OCI-LY7 (cell line): ENCODE data around the gene PTPRN. TPM values are rescaled to one million over a fixed set of nuclear protein-coding genes. Genes with fewer than 3 reads are reported as not detected.
A peak's percentile ranks its signal among the peaks of the same experiment; 100 is the strongest.

Experiments used
- BruUV-seq: library from RNA; stranded (reverse); fragments of 400-500 nt; replicated peaks from 2 replicates; lab custom pipeline; 2021; lab: Mats Ljungman, UMichigan
- CTCF ChIA-PET: fragments of 300-600 bp; sonication (Branson Sonifier 250); formaldehyde crosslinking; loops from one replicate; lab custom pipeline; 2022; ENCODE audit warnings: antibody characterized with exemption; ENCODE audit not compliant: unreplicated experiment; lab: Charles Lee
- POLR2A ChIA-PET: fragments of 300-600 bp; sonication (Branson Sonifier 250); formaldehyde crosslinking; loops from one replicate; lab custom pipeline; 2022; ENCODE audit warnings: antibody characterized with exemption; lab: Charles Lee
- DNase-seq: peaks from one replicate; pipeline ENCODE4 v3.0.0-alpha.2; 2015; ENCODE audit warnings: low spot score
- H2AFZ ChIP-seq: fragments of 200-600 bp; sonication (generic), shearing (Covaris generic); 2 replicates; pipeline ENCODE4 v1.6.1; 2014; ENCODE audit warnings: mild to moderate bottlenecking, antibody characterized with exemption, low read length, moderate library complexity
- H3K27ac ChIP-seq: fragments of 200-600 bp; sonication (generic); 2 replicates; pipeline ENCODE4 v1.5.1; 2014; ENCODE audit warnings: mixed run types, low read depth, mild to moderate bottlenecking, moderate library complexity, low read length, inconsistent platforms; ENCODE audit not compliant: poor library complexity, severe bottlenecking
- H3K36me3 ChIP-seq: fragments of 200-600 bp; sonication (generic); 2 replicates; pipeline ENCODE4 v1.6.1; 2014; ENCODE audit warnings: mild to moderate bottlenecking, antibody characterized with exemption, low read length, moderate library complexity, mixed read lengths; ENCODE audit not compliant: insufficient read depth
- H3K4me1 ChIP-seq: fragments of 200-600 bp; sonication (generic); 2 replicates; pipeline ENCODE4 v1.5.1; 2014; ENCODE audit warnings: mild to moderate bottlenecking, low read length; ENCODE audit not compliant: insufficient read depth, poor library complexity, severe bottlenecking
- H3K4me2 ChIP-seq: fragments of 200-600 bp; sonication (generic); 2 replicates; pipeline ENCODE4 v1.6.1; 2014; ENCODE audit warnings: mild to moderate bottlenecking, low read length
- H3K4me3 ChIP-seq: fragments of 200-600 bp; sonication (generic); 2 replicates; pipeline ENCODE4 v1.5.1; 2014; ENCODE audit warnings: mild to moderate bottlenecking, low read depth, low read length; ENCODE audit not compliant: poor library complexity, severe bottlenecking
- H3K79me2 ChIP-seq: fragments of 200-600 bp; sonication (generic); 2 replicates; pipeline ENCODE4 v1.6.1; 2016; ENCODE audit warnings: low read depth, mild to moderate bottlenecking, low read length, moderate library complexity, mixed read lengths; ENCODE audit not compliant: insufficient read depth
- H3K9me2 ChIP-seq: fragments of 200-600 bp; sonication (generic); 2 replicates; pipeline ENCODE4 v1.6.1; 2016; ENCODE audit warnings: mild to moderate bottlenecking, low read length, mixed read lengths; ENCODE audit not compliant: insufficient read depth
- H3K9me3 ChIP-seq: fragments of 200-600 bp; sonication (generic); 2 replicates; pipeline ENCODE4 v1.6.1; 2014; ENCODE audit warnings: mild to moderate bottlenecking, mixed run types, low read length, mixed read lengths
- H4K20me1 ChIP-seq: fragments of 200-600 bp; sonication (generic); 2 replicates; pipeline ENCODE4 v1.6.1; 2014; ENCODE audit warnings: mild to moderate bottlenecking, antibody characterized with exemption, low read length, moderate library complexity, mixed read lengths; ENCODE audit not compliant: insufficient read depth
- CTCF ChIP-seq: fragments of 200-600 bp; sonication (generic); conservative IDR thresholded peaks from 2 replicates; pipeline ENCODE4 v1.5.1; 2014; ENCODE audit warnings: mild to moderate bottlenecking, antibody characterized with exemption, low read length, moderate library complexity, mixed read lengths
- EZH2phosphoT487 ChIP-seq: fragments of 200-600 bp; sonication (generic); IDR thresholded peaks from 2 replicates; pipeline ENCODE4 v1.6.1; 2018; ENCODE audit warnings: low read depth, borderline replicate concordance, mild to moderate bottlenecking, mixed run types, antibody characterized with exemption, low read length, moderate library complexity, mixed read lengths
- intact Hi-C: fragments of 100-400 bp; cut with micrococcal nuclease; formaldehyde crosslinking; loops from one replicate; pipeline ENCODE4 v1.10.0; 2022; ENCODE audit not compliant: unreplicated experiment
- total RNA-seq, 2 experiments: library from RNA; depleted of rRNA in 1 of 2; stranded (reverse); fragments of >200 nt in 1 of 2; shearing (Covaris generic) in 1 of 2; gene quantifications; 2 replicates each; pipeline ENCODE4 v1.2.3, GENCODE V29; 2014 to 2022

Gene PTPRN
- total RNA-seq, 2 experiments from 2014 or later, result not detected

- no peak overlapping the region for H3K4me2 ChIP-seq
- no peaks in the 10 kb centered on the region for H3K36me3 ChIP-seq
- no TSS peak for BruUV-seq
- H3K79me2 ChIP-seq, result no peaks in the 10 kb centered on the region
- ChIA-PET CTCF (no interaction called here), POLR2A (interaction anchor here (1.1 kb wide), 1 partner anchor 141 kb away, joined by 3 read pairs; no protein-coding TSS in a partner anchor)
- H3K4me1 ChIP-seq, result peaks cover 11% of the 10 kb centered on the region
- no peak for TF ChIP-seq EZH2phosphoT487
- intact Hi-C loops, result no loop called here
- H3K4me3 ChIP-seq, result no peak overlapping the region
- no peaks in the 10 kb centered on the region for H4K20me1 ChIP-seq
- DNase-seq, result no peak
- no peaks in the 10 kb centered on the region for H3K9me2 ChIP-seq
- H3K27ac ChIP-seq, result no peak overlapping the region
- H2AFZ ChIP-seq, result no peak overlapping the region
- H3K9me3 ChIP-seq, result no peaks in the 10 kb centered on the region
These were observed 9.2 kb downstream of the PTPRN start for GRCh38 chr2:219300022-219300421.

- Histone ChIP-seq H3K4me2 (no peak overlapping the region), H3K27ac (no peak overlapping the region), H3K79me2 (no peaks in the 10 kb centered on the region), H3K9me2 (no peaks in the 10 kb centered on the region), H3K4me3 (no peak overlapping the region), H4K20me1 (no peaks in the 10 kb centered on the region), H2AFZ (no peak overlapping the region), H3K36me3 (no peaks in the 10 kb centered on the region), H3K4me1 (peaks cover 15% of the 10 kb centered on the region), H3K9me3 (no peaks in the 10 kb centered on the region)
- intact Hi-C loops, result no loop called here
- no TSS peak for BruUV-seq
- TF ChIP-seq CTCF, result no peak
- no peak for TF ChIP-seq EZH2phosphoT487
- POLR2A ChIA-PET, result interaction anchor here (1.1 kb wide), 1 partner anchor 140 kb away, joined by 3 read pairs; no protein-coding TSS in a partner anchor
- no peak for DNase-seq
- CTCF ChIA-PET, result interaction anchor here (0.8 kb wide), 1 partner anchor 128 kb away, joined by 3 read pairs; no protein-coding TSS in a partner anchor
These were observed 9.8 kb downstream of the PTPRN start for GRCh38 chr2:219299372-219299760.

DNA sequence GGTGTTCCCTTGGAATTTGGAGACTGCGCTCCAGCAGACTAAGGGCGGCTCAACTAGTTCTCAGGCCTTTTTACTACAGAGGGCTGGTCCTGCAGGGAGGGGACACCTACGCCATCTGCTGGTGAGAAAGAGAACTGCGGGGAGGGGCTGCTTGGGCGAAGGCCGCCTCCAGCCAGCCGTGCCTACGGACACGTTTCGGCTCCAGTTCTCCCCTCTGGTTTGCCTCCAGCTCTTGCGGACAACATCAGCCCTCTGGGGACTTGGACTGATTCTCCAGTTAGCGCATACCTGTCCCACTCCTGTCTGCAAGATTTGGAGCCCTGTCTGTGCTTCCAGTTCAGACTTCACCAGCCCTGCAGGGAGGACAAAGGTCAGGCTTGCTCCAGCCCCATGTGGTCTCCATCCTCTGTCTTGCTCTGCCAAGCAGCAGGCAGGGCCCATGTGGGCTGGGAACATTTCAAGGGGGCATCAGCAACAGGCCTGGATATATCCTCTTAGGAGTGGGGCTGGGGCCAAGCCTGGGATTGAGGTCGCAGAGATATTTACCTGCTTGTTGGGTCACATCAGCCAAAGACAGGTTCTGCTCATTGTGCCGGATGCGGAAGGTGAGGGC is 10.3 kb downstream of the PTPRN start:
- DNase-seq, result peak; percentile 75
- Histone ChIP-seq H3K4me3 (no peak overlapping the region), H3K9me3 (no peaks in the 10 kb centered on the region), H3K36me3 (no peaks in the 10 kb centered on the region), H3K9me2 (no peaks in the 10 kb centered on the region), H3K27ac (no peak overlapping the region), H3K4me1 (peaks cover 20% of the 10 kb centered on the region), H3K4me2 (no peak overlapping the region), H3K79me2 (no peaks in the 10 kb centered on the region), H2AFZ (no peak overlapping the region), H4K20me1 (no peaks in the 10 kb centered on the region)
- ChIA-PET CTCF (interaction anchor here (0.8 kb wide), 1 partner anchor 127 kb away, joined by 3 read pairs; no protein-coding TSS in a partner anchor), POLR2A (interaction anchor here (1.1 kb wide), 1 partner anchor 140 kb away, joined by 3 read pairs; no protein-coding TSS in a partner anchor)
- intact Hi-C loops, result loop anchor here (1.0 kb wide), 2 partner anchors 121 to 139 kb away; partner anchors contain the start of genes NHEJ1 and RETREG2
- BruUV-seq, result no TSS peak
- TF ChIP-seq EZH2phosphoT487 (no peak), CTCF (peak; percentile 91)
